Right hindlimb (tissue), 1 donor: ENCODE data around the gene ZNF444.
"Not testable (repeated sequence)": the region's sequence is repeated elsewhere in the genome, so short reads cannot be mapped to it uniquely, and the experiment has no call there.

Experiments used
- DNase-seq: peaks from one replicate; pipeline ENCODE4 v3.0.0-alpha.2; 2018

ZNF444 gene

DNA sequence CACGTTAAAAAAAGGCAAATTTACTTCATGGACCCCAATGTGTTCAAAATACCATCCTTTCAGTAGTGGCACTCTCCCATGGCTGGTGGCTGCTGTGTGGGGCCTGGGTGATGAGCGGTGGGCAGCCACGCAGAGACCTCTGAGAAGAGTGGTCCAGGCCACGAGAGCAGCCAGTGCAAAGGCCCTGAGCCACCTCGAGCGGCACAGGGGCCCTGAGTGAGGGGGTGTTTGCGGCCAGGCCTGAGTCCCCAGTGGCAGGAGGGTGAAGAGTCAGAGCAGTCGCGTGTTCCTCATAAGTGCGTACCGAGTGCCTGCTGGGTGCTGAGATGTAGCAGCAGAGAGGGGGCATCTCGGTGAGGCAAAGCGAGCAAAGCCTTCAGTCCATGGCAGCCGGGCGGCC, 7.0 kb downstream of the ZNF444 start:
- DNase-seq = no peak

DNA sequence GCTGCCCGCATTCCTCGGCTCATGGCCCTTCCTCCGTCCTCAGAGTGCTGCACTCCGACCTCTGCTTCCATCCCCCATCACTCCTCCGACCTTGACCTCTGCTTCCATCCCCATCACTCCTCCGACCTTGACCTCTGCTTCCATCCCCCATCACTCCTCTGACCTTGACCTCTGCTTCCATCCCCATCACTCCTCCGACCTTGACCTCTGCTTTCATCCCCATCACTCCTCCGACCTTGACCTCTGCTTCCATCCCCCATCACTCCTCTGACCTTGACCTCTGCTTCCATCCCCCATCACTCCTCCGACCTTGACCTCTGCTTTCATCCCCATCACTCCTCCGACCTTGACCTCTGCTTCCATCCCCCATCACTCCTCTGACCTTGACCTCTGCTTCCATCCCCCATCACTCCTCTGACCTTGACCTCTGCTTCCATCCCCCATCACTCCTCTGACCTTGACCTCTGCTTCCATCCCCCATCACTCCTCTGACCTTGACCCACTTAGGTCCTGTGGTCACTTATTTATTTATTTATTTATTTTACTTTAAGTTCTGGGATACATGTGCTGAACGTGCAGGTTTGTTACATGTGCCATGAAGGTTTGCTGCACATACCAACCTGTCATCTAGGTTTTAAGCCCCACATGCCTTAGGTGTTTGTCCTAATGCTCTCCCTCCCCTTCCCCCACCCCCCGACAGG, 8.0 kb downstream of the ZNF444 start:
- DNase-seq = not testable (repeated sequence)

DNA sequence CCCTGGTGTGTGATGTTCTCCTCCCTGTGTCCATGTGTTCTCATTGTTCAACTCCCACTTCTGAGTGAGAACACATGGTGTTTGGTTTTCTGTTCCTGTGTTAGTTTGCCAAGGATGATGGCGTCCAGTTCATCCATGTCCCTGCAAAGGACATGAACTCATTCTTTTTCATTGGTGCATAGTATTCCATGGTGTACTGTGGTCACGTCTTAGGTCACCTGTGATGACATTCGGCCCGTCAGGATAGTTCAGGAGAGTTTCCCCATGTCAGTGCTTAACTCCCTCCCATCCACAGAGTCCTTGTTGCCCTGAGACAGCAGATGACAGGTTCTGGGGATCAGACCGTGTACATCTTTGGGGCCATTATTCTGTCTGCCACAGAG, 8.6 kb downstream of the ZNF444 start:
- DNase-seq = no peak

DNA sequence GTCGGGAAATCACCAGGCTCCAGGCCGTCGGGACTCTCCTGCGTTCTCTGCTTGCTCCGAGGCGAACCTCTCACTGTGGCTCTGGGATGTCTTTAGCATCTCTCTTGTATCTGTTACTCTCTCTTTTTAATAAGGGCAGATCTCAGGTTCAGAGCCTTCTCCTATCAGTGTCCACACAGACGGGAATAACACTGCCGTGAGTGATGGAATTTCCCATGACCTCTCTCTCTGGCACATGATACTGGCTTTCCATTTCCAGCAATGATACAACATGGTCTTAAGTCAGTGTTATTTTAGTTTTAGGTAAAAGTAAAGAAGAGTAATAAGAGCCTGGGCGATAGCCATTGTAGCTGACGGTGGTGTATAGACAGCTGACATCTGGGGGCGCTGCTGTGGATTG, 9.3 kb downstream of the ZNF444 start:
- no peak for DNase-seq

DNA sequence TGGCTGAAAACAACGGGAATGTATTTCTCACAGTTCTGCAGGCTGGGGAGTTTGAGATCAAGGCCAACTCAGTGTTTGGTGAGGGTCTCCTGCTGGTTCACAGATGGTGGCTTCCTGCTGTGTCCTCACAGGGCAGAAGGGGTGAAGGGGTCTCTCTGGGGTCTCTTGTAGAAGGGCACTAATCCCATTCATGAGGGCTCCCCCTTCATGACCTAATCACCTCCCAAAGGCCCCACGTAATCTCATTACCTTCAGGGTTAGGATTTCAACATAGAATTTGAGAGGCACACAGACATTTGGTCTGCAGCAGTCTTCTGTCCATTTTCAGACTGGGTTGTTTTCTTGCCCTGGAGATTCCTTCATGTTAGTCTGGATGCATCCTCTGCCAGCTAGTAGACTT, 11.6 kb downstream of the ZNF444 start:
- no peak for DNase-seq

DNA sequence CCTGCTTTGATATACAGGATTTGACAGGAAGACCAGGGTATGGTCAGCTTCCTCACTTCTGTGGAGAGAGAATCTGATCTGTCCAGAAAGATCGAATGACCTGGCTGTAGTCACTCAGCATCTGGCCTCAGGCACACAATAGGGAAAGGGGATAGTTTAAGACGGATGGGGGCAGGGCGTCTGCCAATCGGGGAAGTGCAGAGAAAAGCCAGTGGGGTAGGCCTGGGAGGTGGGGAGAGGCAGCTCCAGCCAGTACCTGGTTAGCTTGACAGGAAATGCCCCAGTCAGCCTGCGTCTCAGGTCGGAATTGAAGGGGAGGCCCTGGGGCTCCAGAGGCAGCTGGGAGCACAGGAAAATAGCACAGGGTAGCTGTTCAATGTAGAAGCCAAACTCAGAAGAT, 12.4 kb downstream of the ZNF444 start:
- DNase-seq = no peak

DNA sequence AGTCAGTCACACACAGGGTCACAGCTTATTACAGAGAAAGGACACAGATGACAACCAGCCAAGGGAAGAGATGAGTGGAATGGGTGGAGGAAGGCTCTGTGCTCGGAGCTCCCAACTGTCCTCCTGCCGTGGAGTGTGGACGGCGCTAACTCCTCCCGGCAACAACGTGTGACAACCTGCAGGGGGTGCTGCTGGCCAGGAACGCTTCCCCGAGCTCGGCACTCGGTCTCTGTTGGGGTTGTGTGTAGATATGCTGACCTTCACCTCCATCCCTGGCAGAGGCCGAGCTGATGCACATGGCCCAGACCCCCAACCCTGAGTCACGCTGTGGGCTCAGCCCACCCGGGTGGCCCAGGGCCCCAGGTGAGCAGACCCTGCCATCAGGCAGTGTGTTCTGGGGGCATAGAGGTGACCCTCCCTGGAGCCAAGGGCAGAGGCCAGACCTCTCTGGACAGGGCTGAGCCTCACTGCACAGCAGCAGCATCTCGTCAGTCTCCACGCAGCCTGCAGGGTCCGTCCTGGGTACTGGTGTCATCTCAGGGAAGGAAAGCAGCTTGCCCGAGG, 14.1 kb downstream of the ZNF444 start:
- DNase-seq = no peak

DNA sequence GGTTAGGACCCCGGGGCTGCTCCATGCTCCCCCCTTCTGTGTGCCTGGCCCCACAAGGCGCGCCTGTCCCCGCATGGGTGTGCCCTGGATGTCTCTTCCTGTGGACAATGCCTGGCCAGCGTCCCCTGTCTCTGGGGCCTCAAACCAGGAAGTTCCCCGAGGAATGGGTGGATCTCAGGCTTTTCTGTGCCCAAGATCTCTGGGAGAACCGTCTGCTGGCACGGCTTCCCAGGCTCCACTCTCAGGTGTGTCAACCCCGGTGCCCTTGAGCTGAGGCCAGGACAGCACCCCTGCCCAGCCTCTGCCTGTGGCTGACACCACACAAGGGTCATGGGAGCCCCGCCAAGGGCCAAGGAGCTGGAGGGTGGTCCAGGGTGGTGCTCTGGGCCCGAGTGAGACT, 15.7 kb downstream of the ZNF444 start:
- no peak for DNase-seq

DNA sequence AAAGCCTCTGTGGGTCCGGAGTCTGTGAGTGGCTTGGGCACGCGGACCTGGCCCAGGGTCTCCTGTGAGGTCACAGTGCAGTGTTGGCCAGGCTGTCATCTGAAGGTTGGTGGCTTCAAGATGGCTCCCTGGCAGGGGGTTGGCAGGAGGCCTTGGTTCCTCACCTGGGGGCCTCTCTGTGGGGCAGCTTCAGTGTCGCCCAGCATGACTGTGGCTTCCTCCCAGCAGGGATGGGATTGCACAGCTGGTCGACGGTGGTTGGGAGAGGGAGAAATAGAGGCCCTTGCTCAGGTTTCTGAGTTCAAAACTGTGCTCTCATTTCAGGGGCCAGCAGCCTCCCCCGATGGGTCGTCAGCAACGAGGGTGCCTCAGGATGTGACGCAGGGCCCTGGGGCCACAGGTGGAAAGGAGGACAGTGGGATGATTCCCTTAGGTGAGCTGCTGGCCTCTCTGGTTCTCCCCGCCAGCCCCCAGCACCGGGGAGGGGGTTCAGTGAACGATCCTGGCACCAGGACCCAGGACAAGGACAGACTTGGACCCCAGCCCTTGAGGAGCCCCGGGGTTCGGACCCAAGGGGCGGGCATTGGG, 17.2 kb downstream of the ZNF444 start:
- no peak for DNase-seq

DNA sequence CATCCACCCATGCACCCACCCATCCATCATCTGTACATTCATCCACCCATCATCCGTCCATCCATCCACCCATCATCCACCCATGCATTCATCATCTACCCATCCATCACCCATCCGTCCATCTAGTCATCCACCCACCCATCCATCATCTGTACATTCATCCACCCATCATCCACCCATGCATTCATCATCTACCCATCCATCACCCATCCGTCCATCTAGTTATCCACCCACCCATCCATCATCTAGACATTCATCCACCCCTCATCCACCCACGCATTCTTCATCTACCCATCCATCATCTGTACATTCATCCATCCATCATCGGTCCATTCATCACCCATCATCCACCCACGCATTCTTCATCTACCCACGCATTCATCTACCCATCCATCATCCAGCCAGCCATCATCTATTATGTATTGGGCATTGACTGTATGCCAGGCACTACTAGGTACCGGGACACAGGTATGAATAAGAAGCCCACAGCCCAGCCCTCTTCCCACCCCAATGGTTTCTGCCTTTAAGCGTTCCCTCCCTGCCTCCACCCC, 18.0 kb downstream of the ZNF444 start:
- no peak for DNase-seq

DNA sequence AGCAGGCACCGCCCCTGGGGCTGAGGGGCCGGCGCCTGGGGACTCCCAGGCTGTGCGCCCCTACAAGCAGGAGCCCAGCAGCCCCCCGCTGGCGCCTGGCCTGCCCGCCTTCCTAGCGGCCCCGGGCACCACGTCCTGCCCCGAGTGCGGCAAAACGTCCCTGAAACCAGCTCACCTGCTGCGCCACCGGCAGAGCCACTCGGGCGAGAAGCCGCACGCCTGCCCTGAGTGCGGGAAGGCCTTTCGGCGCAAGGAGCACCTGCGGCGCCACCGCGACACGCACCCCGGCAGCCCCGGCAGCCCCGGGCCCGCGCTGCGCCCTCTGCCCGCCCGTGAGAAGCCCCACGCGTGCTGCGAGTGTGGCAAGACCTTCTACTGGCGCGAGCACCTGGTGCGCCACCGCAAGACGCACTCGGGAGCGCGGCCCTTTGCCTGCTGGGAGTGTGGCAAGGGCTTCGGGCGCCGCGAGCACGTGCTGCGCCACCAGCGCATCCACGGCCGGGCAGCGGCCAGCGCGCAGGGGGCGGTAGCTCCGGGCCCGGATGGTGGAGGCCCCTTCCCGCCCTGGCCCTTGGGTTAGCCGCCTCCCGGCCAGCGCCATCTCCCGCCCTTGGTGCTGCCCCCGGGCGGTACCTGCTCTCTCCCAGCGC, 18.7 kb downstream of the ZNF444 start:
- DNase-seq = no peak

DNA sequence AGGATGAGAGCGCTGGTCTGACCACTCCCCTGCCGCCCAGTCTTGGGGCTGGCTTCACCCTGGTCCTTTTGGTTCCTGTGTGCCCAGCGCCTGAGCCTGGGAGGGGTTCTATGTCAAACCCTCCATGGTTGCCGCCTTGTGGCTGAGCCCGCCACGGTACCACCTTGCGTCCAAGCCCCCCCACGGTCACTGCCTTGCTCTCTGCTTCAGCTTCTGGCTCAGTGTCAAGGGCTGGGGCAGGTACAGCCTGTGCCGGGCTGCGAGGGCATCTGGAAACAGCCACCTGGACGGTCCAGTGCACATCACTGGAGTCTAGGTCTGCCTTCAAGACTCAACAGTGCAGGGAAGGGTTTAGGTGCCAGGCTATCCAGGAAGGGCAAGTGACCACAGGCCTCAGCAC, 20.4 kb downstream of the ZNF444 start:
- DNase-seq = no peak

DNA sequence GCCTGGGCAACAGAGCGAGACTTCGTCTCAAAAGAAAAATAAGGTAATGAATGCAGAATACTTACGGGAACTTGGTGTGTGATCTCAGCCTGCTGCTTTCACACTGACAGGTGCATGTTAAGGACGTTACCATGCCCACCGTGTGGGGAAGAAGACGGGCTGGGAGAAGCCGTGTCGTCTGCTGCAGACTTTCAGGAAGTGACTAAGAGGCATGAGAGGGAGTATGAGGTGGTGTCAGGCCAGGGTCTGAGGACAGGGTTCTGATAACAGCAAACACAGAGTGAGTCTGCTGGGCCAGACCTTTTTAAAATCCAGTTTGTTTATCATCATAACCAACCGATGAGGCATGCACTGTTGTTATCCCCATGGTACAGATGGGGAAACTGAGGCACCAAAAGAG, 21.2 kb downstream of the ZNF444 start:
- no peak for DNase-seq

DNA sequence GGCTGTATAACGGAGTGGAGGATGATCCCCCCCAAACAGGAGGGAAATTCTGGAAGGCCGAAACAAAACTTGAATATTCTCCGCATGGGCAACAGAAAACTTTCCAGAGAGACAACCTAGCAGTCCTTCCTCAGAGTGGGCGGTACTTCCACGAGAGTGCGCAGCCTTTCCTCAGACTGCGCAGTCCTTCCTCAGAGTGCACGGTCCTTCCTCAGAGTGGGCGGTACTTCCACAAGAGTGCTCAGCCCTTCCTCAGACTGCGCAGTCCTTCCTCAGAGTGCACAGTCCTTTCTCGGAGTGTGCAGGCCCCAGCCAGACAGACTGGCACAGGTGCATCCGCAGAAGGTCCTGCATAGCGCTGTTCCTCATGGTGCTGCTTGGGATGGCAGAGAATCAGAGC, 22.0 kb downstream of the ZNF444 start:
- DNase-seq = no peak

DNA sequence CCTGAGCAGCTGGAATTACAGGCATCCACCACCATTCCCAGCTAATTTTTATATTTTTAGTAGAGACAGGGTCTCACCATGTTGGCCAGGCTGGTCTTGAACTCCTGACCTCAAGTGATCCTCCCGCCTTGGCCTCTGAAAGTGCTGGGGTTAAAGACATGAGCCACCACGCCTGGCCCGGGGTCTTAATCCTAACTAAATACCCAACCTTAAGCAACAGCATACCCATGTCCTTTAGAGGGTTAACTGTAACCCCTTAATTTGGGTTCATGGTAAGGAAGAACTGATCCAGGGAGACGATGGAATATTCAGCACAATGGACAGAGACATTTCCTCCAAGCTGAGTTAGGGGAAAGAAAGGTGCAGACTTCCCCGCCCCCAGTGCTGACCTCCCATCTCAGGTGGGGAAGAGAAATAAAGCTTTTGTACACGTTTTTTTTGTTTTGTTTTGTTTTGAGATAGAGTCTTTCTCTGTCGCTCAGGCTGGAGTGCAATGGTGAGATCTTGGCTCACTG, 26.0 kb downstream of the ZNF444 start:
- DNase-seq = no peak

DNA sequence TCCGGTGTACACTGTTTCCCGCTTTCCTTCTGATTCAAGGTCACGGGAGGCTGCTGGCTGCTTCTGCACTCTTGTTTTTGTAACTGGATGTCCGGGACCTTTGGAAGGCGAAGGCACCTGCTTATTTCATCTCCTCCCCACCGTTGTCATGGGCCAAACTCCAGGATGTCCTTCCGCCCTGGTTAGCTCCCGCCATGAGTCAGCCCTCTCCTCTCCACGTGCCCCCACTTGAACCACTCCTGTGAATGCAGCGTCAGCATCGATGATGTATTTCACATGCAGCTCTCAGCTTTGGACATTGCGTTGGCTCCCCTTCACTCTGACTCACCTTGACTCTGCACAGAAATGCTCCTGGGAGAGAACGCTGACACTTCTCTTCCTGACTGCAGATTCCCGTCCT, 29.2 kb downstream of the ZNF444 start:
- no peak for DNase-seq

DNA sequence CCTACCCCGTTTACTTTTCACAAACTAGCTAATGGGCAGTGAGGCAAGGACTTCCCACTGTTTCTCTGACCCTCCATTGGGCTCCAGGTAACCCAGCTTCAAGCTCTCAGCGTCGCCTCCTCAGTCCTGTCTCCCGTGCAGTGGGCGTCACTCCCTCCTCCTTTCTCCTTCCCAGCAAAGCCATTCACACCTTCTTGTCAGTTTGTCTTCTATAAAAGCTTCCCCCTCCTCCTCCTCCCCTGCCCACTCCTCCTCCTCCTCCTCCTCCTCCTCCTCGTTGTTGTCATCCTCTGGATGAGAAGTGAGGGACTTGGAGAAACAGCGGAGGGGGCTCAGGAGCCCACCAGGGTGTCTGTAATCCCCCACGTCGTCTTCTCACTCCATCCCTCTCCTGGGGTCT, 33.0 kb downstream of the ZNF444 start:
- no peak for DNase-seq

DNA sequence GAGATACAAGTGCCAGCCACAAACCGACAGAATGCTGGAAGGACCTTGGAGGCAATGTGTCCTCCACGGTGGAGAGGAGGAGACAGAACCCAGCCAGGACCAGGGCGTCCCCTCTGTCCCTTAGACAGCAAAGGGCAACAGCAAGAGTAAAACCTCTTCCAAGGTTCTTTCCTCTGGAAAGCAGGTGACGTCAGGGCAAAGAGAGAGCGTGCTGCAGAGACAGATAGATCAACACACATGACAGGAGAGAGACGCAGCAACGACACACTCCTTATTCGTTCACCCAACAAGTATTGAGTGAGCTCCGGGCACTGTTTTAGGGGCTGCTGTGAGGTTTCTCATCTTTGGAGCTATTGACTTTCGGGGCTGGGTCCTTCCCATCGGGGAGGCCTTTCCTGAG, 33.5 kb downstream of the ZNF444 start:
- no peak for DNase-seq

DNA sequence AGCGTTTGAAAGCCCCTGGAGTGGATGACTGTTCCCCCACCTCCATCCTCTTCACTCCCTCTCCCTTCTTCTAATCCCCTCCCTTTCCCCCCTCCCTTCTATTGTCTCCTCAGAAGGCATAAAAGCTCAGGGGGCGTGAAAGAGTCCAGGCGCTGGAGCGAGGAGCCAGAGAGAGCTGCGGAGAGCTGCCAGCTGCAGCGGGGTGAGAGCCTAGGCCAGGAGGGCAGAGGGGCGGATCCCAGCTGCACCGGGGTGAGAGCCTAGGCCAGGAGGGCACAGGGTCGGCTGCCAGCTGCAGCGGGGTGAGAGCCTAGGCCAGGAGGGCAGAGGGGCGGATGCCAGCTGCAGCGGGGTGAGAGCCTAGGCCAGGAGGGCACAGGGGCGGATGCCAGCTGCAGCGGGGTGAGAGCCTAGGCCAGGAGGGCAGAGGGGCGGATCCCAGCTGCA, 34.8 kb downstream of the ZNF444 start, which contains the start of gene GALP:
Gene GALP, plus strand, starts transcription at position 148 of the 447 bp plus-strand sequence. CDS start 1,101 bp downstream, outside the sequence.
- not testable (repeated sequence) for DNase-seq

DNA sequence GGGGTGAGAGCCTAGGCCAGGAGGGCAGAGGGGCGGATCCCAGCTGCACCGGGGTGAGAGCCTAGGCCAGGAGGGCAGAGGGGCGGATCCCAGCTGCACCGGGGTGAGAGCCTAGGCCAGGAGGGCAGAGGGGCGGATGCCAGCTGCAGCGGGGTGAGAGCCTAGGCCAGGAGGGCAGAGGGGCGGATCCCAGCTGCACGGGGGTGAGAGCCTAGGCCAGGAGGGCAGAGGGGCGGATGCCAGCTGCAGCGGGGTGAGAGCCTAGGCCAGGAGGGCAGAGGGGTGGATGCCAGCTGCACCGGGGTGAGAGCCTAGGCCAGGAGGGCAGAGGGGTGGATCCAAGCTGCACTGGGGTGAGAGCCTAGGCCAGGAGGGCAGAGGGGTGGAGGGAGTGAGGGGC, 35.2 kb downstream of the ZNF444 start:
- not testable (repeated sequence) for DNase-seq

DNA sequence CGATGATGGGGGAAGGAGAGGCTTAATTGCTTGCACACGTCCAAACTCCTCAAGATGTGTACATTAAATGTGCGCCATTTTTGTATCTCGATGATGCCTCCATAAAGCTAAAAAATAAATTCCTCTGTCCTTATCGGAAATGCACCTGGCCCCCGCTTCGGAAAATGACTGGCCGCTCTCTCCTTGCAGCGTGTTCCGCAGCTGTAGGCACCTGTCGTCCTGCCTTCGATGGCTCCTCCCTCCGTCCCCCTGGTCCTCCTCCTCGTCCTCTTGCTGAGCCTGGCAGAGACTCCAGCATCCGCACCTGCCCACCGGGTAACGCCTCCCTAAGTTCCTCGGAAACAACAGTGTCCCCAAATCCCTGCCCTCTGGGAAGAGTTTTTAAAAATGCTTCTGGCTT, 35.8 kb downstream of the ZNF444 start:
- DNase-seq = no peak

DNA sequence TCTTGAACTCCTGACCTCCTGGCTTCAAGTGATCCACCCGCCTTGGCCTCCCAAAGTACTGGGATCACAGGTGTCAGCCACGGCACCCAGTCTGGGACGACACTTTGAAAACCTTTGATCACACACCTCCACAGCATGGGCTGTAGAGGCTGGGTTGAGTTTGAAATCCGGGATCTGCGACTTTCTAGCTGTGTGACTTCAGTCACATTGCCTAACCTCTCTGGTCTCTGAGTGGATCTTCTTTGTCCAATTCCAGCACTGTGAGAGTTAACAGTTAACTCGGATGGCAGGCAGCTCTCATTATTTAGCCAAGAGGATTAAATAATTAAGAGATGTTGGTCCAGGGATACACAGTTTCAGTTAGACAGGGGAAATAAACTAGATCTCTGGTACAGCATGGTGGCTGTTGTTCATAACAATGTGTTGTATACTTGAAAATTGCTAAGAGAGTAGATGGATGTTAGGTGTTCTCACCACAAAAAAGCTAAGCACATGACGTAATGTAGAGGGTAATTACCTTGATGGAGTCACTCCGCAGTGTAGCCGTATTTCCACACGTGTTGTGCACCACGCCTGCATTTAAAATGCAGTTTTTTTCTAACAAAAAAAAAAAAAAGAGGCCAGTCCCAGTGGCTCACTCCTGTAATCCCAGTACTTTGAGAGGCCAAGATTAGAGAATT, 36.6 kb downstream of the ZNF444 start:
- DNase-seq = no peak

DNA sequence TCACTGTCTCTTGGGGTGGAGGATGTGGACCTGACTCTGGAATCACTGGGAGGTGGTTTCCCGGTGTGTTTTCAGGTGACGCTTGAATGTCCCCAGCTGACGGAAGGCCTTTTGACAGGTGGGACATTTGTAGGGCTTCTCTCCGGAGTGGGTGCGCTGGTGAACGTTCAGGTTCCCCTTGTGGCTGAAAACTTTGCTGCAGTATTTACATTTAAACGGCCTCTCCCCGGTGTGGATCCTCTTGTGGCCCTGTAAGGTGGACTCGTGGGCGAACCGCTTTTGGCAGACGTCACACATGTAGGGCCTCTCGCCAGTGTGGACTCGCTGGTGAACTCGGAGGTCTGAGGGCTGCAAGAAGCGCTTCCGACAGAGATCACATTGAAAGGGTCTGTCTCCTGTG, 48.7 kb downstream of the ZNF444 start:
- no peak for DNase-seq
